Activated CD8-positive, alpha-beta T cell treated with anti-CD3 and anti-CD28 coated beads for 36 hours (primary cell): ENCODE data around the gene KAZN. TPM values are rescaled to one million over a fixed set of nuclear protein-coding genes. Genes with fewer than 3 reads are reported as not detected.

ENCODE experiments used
- ATAC-seq: fragments of 200-7000 bp; cut with Tn5 transposase; one replicate; pipeline ENCODE4 v1.10.0; 2021; ENCODE audit warnings: mild to moderate bottlenecking, moderate library complexity
- CTCF ChIA-PET: fragments of 350-600 bp; sonication (Branson Sonifier 250); formaldehyde crosslinking; loops from one replicate; lab custom pipeline; 2021; ENCODE audit warnings: antibody characterized with exemption; lab: Charles Lee
- POLR2A ChIA-PET: fragments of 350-600 bp; sonication (Branson Sonifier 250); formaldehyde crosslinking; loops from one replicate; lab custom pipeline; 2021; ENCODE audit warnings: antibody characterized with exemption; lab: Charles Lee
- DNase-seq: peaks from one replicate; pipeline ENCODE4 v3.0.0-alpha.2; 2020
- H3K27ac Mint-ChIP-seq: one replicate; pipeline ENCODE4 v1.8.0; 2021; ENCODE audit warnings: mild to moderate bottlenecking, mixed read lengths
- H3K27me3 Mint-ChIP-seq: one replicate; pipeline ENCODE4 v1.8.0; 2021; ENCODE audit warnings: mixed read lengths
- H3K36me3 Mint-ChIP-seq: one replicate; pipeline ENCODE4 v1.8.0; 2021; ENCODE audit warnings: low read depth, mixed read lengths
- H3K4me1 Mint-ChIP-seq: one replicate; pipeline ENCODE4 v1.8.0; 2021; ENCODE audit warnings: low read depth, mixed read lengths
- H3K4me3 Mint-ChIP-seq: one replicate; pipeline ENCODE4 v1.8.0; 2021; ENCODE audit warnings: mild to moderate bottlenecking, moderate library complexity, mixed read lengths
- H3K9me3 Mint-ChIP-seq: one replicate; pipeline ENCODE4 v1.8.0; 2021; ENCODE audit warnings: mixed read lengths
- intact Hi-C: fragments of 100-400 bp; cut with micrococcal nuclease; formaldehyde crosslinking; loops from one replicate; pipeline ENCODE4 v1.10.0; 2022
- total RNA-seq, 2 experiments: library from RNA; stranded (reverse); gene quantifications; one replicate each; pipeline ENCODE4 v1.2.3, GENCODE V29; 2021
- TF ChIP-seq, protein P1 (sequence below): fragments of 200-600 bp; IDR thresholded peaks from one replicate; pipeline ENCODE4 v1.8.0; 2022; ENCODE audit warnings: antibody characterized with exemption, mild to moderate bottlenecking

KAZN gene
- total RNA-seq, 2 experiments from 2014 or later, result 1.7 to 1.9 TPM

DNA sequence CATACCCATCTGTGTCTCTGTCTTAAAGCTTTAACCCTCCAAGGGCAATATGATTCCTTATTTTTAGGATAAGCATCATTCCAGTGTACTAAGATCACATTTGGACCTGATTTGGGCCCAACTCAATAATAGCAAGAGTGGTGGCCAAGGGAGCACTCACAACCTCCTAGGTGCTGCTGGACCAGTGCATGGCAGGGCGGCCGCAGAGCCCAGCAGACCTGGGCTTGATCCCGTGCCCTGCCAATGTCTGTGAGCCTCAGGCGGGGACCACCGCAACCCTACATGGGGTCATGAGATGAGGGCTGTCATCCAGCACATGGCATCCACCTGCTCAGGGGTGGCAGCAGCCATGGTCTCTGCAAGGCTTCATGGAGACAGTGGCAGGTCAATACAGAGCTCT lies 353.3 kb downstream of the KAZN start:
- intact Hi-C loops, result no loop called here
- Mint-ChIP-seq H3K27me3 (no peaks in the 10 kb centered on the region), H3K9me3 (no peaks in the 10 kb centered on the region), H3K4me3 (no peak overlapping the region), H3K4me1 (no peaks in the 10 kb centered on the region), H3K36me3 (no peaks in the 10 kb centered on the region), H3K27ac (no peak overlapping the region)
- ChIA-PET POLR2A (no interaction called here), CTCF (no interaction called here)
- TF ChIP-seq, protein P1, sequence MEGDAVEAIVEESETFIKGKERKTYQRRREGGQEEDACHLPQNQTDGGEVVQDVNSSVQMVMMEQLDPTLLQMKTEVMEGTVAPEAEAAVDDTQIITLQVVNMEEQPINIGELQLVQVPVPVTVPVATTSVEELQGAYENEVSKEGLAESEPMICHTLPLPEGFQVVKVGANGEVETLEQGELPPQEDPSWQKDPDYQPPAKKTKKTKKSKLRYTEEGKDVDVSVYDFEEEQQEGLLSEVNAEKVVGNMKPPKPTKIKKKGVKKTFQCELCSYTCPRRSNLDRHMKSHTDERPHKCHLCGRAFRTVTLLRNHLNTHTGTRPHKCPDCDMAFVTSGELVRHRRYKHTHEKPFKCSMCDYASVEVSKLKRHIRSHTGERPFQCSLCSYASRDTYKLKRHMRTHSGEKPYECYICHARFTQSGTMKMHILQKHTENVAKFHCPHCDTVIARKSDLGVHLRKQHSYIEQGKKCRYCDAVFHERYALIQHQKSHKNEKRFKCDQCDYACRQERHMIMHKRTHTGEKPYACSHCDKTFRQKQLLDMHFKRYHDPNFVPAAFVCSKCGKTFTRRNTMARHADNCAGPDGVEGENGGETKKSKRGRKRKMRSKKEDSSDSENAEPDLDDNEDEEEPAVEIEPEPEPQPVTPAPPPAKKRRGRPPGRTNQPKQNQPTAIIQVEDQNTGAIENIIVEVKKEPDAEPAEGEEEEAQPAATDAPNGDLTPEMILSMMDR, result no peak
- no peak for ATAC-seq
- no peak for DNase-seq

DNA sequence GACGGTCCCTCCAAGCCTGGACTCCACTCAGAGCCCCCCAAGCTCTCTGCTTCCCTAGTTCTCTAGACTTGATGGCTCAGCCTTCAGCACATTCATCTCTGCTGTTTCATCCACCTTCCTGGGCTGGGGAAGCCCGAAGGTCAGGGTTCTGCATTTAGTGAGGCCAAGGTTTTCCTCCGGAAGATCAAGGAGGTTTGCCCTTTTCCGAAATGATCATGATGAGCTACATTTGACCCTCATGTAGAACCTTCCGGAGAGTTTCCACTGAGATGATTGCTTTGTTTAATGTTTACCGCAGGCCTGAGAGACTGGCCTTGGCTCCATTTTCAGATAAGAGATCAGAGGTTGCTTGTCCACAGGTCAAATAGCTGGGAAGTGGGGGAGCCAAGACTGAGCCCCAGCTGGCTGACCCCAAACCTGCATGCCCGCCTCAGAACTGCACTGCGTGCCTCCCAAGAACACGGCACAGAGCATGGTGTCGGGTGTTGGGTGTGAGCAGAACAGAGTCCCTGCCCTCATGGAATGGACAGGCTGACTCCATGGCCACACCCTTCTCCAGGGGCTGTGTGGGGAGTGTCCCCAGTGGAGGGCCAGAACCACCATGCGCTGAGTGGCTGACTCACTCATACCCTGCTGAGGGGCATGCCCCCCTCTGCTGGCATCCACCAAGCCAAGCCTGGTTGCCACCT lies 354.3 kb downstream of the KAZN start:
- no peak for DNase-seq
- Mint-ChIP-seq H3K9me3 (no peaks in the 10 kb centered on the region), H3K36me3 (no peaks in the 10 kb centered on the region), H3K27ac (no peak overlapping the region), H3K27me3 (no peaks in the 10 kb centered on the region), H3K4me3 (no peak overlapping the region), H3K4me1 (no peaks in the 10 kb centered on the region)
- no peak for ATAC-seq
- POLR2A ChIA-PET, result no interaction called here
- CTCF ChIA-PET, result no interaction called here
- TF ChIP-seq, protein P1, result no peak
- intact Hi-C loops, result no loop called here

DNA sequence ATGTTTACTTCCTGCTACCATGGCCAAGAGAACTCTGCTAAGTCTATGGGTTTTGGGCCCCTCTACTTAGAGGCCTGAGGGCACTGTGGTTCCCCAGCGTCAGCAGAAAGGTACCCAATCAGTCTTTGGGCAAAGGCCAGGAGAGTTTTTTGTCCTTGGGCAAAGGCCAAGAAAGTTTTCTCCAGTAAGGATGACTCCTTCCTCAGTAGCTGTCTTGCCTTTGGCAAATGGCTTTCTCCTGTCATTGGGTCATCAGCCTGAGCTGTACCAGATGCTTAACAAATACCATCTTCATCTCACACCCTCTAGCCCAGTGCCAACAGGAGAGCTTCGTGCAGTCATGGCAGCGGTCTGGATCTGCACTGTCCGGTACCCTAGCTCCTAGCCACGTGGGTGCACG lies 355.7 kb downstream of the KAZN start:
- POLR2A ChIA-PET, result no interaction called here
- Mint-ChIP-seq H3K4me1 (no peaks in the 10 kb centered on the region), H3K27ac (no peak overlapping the region), H3K36me3 (no peaks in the 10 kb centered on the region), H3K27me3 (no peaks in the 10 kb centered on the region), H3K4me3 (no peak overlapping the region), H3K9me3 (no peaks in the 10 kb centered on the region)
- no peak for ATAC-seq
- TF ChIP-seq, protein P1, result no peak
- intact Hi-C loops, result no loop called here
- CTCF ChIA-PET, result no interaction called here
- DNase-seq, result no peak

DNA sequence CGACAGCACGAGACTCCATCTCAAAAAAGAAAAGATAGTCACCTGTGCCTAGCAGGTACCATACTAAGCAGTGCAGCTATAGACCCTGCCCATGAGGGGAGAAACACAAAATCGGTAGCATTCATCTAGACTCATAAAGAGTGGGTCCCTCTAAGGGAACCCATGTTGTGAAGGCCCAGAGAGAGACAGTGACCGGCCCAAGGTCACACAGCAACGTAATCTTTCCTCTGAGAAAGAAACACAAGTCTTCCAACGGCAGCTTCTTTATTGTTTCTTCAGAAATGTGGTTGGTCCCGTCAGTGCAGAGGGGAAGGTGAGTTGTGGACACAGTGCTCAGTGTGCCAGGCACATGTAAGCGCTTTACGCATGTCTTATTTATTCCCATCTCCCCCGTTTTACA lies 356.4 kb downstream of the KAZN start:
- intact Hi-C loops, result no loop called here
- Mint-ChIP-seq H3K27me3 (no peaks in the 10 kb centered on the region), H3K4me3 (no peak overlapping the region), H3K36me3 (no peaks in the 10 kb centered on the region), H3K9me3 (no peaks in the 10 kb centered on the region), H3K27ac (no peak overlapping the region), H3K4me1 (no peaks in the 10 kb centered on the region)
- TF ChIP-seq, protein P1, result no peak
- no peak for ATAC-seq
- DNase-seq, result no peak
- ChIA-PET POLR2A (no interaction called here), CTCF (no interaction called here)

DNA sequence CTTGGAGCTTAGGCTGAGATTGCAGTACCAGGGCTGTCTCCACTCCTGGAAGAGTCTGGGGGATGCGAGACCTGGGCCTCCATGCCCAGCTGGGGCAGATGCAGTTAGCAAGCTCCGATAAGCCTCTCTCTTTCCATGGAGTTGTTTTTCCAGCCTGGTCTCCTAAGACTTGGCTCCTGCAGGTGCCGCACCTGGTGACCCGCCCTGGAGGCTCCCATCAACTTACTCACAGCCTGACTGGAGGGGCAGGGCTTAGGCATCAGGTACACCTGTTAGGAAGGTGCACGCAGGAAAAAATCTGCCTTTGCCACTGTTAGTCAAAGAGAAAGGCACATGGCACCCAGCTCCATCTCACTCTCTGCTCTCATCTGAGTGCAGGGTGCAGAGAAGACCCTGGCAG lies 356.9 kb downstream of the KAZN start:
- DNase-seq, result no peak
- TF ChIP-seq, protein P1, result no peak
- no peaks in the 10 kb centered on the region for H3K36me3 Mint-ChIP-seq
- intact Hi-C loops, result no loop called here
- no peak overlapping the region for H3K4me3 Mint-ChIP-seq
- POLR2A ChIA-PET, result no interaction called here
- H3K4me1 Mint-ChIP-seq, result no peaks in the 10 kb centered on the region
- no peaks in the 10 kb centered on the region for H3K27me3 Mint-ChIP-seq
- CTCF ChIA-PET, result no interaction called here
- no peak for ATAC-seq
- H3K9me3 Mint-ChIP-seq, result no peaks in the 10 kb centered on the region
- no peak overlapping the region for H3K27ac Mint-ChIP-seq
